Right cardiac atrium (tissue), 5 donors: ENCODE results near the gene TGFB2. TPM values are rescaled to one million over a fixed set of nuclear protein-coding genes. Genes with fewer than 3 reads are reported as not detected.

Experiments
- ATAC-seq, 2 donors: fragments of 200-7000 bp; cut with Tn5 transposase; one replicate each; pipeline versions ENCODE4 v1.8.0 to v1.9.1; 2020; ENCODE audit warnings: moderate library complexity in 2 of 2, mild to moderate bottlenecking in 1 of 2
- DNase-seq, 3 donors: peaks; one replicate each; pipeline ENCODE4 v3.0.0-alpha.2; 2020
- H3K27ac ChIP-seq: one replicate; pipeline ENCODE4 v1.5.1; 2013; ENCODE audit warnings: mild to moderate bottlenecking, low read length, control low read depth, moderate library complexity
- H3K27me3 ChIP-seq: one replicate; pipeline ENCODE4 v1.6.1; 2013; ENCODE audit not compliant: control insufficient read depth, insufficient read depth
- H3K4me1 ChIP-seq: one replicate; pipeline ENCODE4 v1.6.1; 2013; ENCODE audit warnings: low read length; ENCODE audit not compliant: control insufficient read depth, insufficient read depth
- H3K4me3 ChIP-seq: one replicate; pipeline ENCODE4 v1.5.1; 2013; ENCODE audit warnings: low read length, control low read depth
- H3K9me3 ChIP-seq: one replicate; pipeline ENCODE4 v1.6.1; 2013; ENCODE audit warnings: low read length; ENCODE audit not compliant: control insufficient read depth
- WGBS: extraction: QIAGEN DNeasy Blood & Tissue Kit; methylation state at CpG from one replicate; pipeline ENCODE4 v1.1.7; 2013; 5-methylcytosine and 5-hydroxymethylcytosine counted together
- intact Hi-C, 4 donors: fragments of 100-400 bp; cut with DNase I; formaldehyde crosslinking; loops; one replicate each; pipeline versions ENCODE4 v1.11.0 to v1.14.0; 2022 to 2023
- polyA plus RNA-seq: library from polyadenylated mRNA; stranded (reverse); fragments of 200-250 nt; gene quantifications from one replicate; pipeline ENCODE4 v1.2.3, GENCODE V29; 2013
- total RNA-seq, 4 donors: library from RNA; stranded (reverse); fragmentation: NEBNext Ultra II Directional; extraction: Animal tissue kit (Norgen Biotek cat#: 25700); gene quantifications; one replicate each; pipeline ENCODE4 v1.2.1, GENCODE V29; 2021
- donor health status: healthy with polysubstance abuse.
- donor health status: DM: no; HTN: yes; CAD: no.
- donor health status: DM: no; HTN: no; CAD: no.
- donor health status: DM: no; HTN: yes; CAD: no; lungs with severe emphysema.
- donor health status: DM: yes; HTN: yes; CAD: no.

The TGFB2 gene
- total and polyA plus RNA-seq, 5 donors, result 0.88 to 4.6 (median 3.6) TPM

- ATAC-seq (no peak), DNase-seq (no peak)
- Histone ChIP-seq H3K4me1 (peaks cover 2% of the 10 kb centered on the region), H3K9me3 (no peaks in the 10 kb centered on the region), H3K27me3 (no peaks in the 10 kb centered on the region), H3K27ac (no peak overlapping the region), H3K4me3 (peak overlapping the region; percentile 5)
- intact Hi-C loops, result loop anchor here in 2 of 4 donors (10.0 kb wide), 1 partner anchor 715 kb away; no protein-coding TSS in a partner anchor
- WGBS, result 57% methylated on average over 5 of the region's 5 CpGs
These were observed 4.4 kb downstream of the TGFB2 start for GRCh38 chr1:218349348-218350034.

DNA sequence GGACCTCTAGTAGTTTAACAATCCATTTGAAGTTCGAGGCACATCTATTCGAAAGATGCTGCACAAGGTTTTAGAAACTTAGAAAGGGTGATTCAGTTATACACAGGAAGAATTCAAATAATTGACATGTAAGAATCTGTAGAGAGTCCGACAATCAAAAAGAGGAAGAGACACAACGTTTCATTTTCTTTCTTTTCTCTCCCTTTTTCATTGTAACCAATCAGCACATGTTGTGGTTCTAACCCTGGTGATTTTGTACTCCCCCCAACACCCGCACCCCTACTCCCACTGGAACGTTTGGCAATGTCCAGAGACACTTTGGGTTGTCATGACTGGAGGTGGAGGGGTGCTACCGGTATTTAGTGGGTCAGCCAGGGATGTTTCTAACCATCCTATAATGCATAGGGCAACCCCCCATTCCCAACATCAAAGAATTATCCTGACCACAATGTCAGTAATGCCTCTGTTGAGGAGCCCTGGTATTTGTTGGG, 4.9 kb downstream of the TGFB2 start:
- no peaks in the 10 kb centered on the region for H3K9me3 ChIP-seq
- DNase-seq, result no peak
- intact Hi-C loops, result no loop called here
- no peaks in the 10 kb centered on the region for H3K27me3 ChIP-seq
- WGBS, result 39% methylated on average over 7 of the region's 7 CpGs
- no peak overlapping the region for H3K27ac ChIP-seq
- ATAC-seq, result no peak
- H3K4me3 ChIP-seq, result no peak overlapping the region
- peaks cover 2% of the 10 kb centered on the region for H3K4me1 ChIP-seq

DNA sequence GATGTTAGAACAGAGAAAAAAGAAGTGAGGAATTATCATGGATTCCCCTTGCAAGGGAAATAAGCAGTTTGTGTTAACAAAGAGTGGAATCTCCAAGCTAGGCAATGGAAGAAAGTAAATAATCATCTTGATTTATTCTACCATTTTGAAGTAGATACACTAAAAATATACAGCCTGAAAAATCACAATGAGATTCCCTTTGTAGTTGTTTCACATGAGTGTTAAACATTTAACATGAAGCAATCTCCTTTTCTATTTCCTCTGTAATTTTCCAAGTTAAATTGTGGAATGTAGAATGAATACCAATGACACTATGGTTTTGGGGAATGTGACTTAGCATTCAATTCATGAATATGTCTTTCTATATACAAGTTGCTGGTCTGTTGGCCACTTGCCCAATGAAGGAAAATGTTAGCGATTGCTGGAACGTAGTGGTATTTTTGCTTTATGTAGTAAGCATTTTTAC, 5.7 kb downstream of the TGFB2 start:
- Histone ChIP-seq H3K4me1 (peaks cover 2% of the 10 kb centered on the region), H3K9me3 (no peaks in the 10 kb centered on the region), H3K27ac (no peak overlapping the region), H3K27me3 (no peaks in the 10 kb centered on the region), H3K4me3 (peak overlapping the region; percentile 40)
- 30% methylated on average over 2 of the region's 2 CpGs for WGBS
- DNase-seq, result no peak
- intact Hi-C loops, result no loop called here
- no peak for ATAC-seq

DNA sequence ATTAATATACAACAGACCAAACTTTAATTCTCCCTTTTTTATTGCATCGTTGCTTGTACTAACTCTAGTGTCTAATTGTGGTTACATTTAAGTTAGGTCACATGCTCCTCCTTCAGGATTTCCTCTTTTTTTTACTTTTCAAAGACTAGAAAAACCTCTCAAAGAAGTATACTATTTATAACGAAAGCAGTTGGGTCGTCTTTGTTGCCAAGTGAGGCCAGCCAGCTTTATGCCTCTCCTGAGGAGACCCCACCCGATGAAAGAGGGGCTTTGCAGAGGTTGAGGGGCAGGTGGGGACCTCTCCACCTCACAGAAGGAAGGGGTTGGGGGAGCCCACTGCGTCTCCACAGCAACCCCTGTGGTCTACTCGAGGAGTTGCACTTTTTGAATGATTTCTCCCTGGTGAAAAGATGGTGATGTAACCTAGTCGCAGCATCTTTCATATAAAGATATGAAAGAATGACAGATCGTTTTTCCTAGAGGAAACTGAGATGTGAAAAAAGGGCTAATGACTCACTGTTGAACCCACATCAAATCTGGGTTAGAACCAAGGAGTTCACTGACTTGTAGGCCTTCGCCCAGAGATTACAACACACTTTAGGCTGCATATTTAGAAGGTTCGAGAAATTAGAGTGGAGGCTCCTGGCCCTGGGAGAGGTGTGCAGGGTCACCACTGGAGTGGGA, 6.4 kb downstream of the TGFB2 start:
- Histone ChIP-seq H3K4me3 (peak overlapping the region; percentile 40), H3K27ac (peak overlapping the region; percentile 12), H3K4me1 (peaks cover 2% of the 10 kb centered on the region), H3K27me3 (no peaks in the 10 kb centered on the region), H3K9me3 (no peaks in the 10 kb centered on the region)
- WGBS, result 30% methylated on average over 10 of the region's 10 CpGs
- DNase-seq, result peak; percentile 33 to 74 (median 55)
- ATAC-seq, result peak; percentile 59 to 68
- intact Hi-C loops, result no loop called here

DNA sequence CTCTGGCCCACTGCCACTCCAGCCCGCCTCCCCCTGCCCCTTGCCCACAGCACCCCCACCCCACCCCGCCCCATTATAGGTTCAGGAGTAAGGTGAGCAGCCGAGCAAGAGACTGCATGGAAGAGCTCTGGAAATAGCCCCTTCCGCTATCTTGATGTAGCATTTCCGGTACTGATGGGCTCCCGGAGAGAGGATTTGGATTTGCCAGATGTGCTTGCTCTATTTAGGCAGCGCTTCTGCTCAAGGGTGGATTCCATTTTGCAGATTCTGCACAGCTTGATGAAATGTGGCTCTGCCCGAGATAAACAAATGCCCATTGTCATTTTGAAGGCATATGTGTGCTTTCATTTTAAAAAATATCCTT, 6.9 kb downstream of the TGFB2 start:
- no peaks in the 10 kb centered on the region for H3K27me3 ChIP-seq
- H3K4me1 ChIP-seq, result peaks cover 2% of the 10 kb centered on the region
- H3K9me3 ChIP-seq, result no peaks in the 10 kb centered on the region
- WGBS, result 76% methylated on average over 8 of the region's 8 CpGs
- H3K27ac ChIP-seq, result no peak overlapping the region
- no peak for ATAC-seq
- no peak overlapping the region for H3K4me3 ChIP-seq
- intact Hi-C loops, result no loop called here
- DNase-seq, result no peak

- Histone ChIP-seq H3K4me1 (peaks cover 2% of the 10 kb centered on the region), H3K9me3 (no peaks in the 10 kb centered on the region), H3K4me3 (no peak overlapping the region), H3K27ac (no peak overlapping the region), H3K27me3 (no peaks in the 10 kb centered on the region)
- ATAC-seq, result no peak
- intact Hi-C loops, result no loop called here
- 99% methylated on average over 4 of the region's 4 CpGs for WGBS
- no peak for DNase-seq
These were observed 8.5 kb downstream of the TGFB2 start for GRCh38 chr1:218353656-218354055.

GRCh38 chr1:218355278-218355677, 10.1 kb downstream of the TGFB2 start:
- Histone ChIP-seq H3K27ac (no peak overlapping the region), H3K9me3 (no peaks in the 10 kb centered on the region), H3K4me1 (peaks cover 2% of the 10 kb centered on the region), H3K27me3 (no peaks in the 10 kb centered on the region), H3K4me3 (no peak overlapping the region)
- no peak for ATAC-seq
- no peak for DNase-seq
- intact Hi-C loops, result no loop called here
- WGBS, result 84% methylated on average over 4 of the region's 4 CpGs

DNA sequence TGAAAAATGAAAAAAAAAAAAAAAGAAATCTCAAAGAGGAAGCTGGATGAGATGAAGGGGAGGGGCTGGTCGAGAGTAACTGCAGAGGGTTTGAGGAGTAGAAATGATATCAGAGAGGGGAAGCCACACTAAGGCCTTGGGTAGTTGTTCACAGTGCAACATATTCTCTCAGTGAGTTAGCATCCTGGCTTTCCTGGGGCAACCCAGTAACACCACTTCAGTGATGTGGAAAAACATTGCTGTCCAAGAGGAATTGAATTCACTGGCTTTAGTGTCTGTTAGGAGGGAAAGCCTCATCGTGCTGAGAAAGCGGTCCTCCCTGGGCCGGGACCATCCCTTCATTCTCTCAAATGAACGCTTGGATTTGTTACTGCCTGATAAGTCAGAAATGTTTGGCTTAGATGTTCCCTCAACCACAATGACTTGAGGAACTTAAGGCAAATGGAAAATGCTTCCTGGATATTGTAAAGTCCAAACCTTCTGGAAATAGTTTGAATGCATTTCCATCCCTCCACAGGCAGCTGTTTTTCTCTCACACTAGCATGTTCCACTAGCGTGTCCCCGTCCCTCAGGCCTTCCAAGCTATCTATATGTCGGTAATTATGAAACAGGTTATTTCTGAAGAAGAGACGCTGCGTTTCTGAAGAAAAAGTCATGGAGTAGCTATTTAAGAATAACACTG, 12.2 kb downstream of the TGFB2 start:
- no peak for DNase-seq
- peak; percentile 56 to 59 for ATAC-seq
- intact Hi-C loops, result no loop called here
- Histone ChIP-seq H3K27me3 (no peaks in the 10 kb centered on the region), H3K4me1 (no peaks in the 10 kb centered on the region), H3K4me3 (no peak overlapping the region), H3K27ac (peak overlapping the region; percentile 48), H3K9me3 (no peaks in the 10 kb centered on the region)
- WGBS, result 59% methylated on average over 10 of the region's 10 CpGs

GRCh38 chr1:218357893-218358232, 12.7 kb downstream of the TGFB2 start:
- H3K4me1 ChIP-seq, result no peaks in the 10 kb centered on the region
- no peak for ATAC-seq
- H3K4me3 ChIP-seq, result no peak overlapping the region
- intact Hi-C loops, result no loop called here
- no peak overlapping the region for H3K27ac ChIP-seq
- no peaks in the 10 kb centered on the region for H3K27me3 ChIP-seq
- DNase-seq, result no peak
- 55% methylated on average over 3 of the region's 3 CpGs for WGBS
- H3K9me3 ChIP-seq, result no peaks in the 10 kb centered on the region

DNA sequence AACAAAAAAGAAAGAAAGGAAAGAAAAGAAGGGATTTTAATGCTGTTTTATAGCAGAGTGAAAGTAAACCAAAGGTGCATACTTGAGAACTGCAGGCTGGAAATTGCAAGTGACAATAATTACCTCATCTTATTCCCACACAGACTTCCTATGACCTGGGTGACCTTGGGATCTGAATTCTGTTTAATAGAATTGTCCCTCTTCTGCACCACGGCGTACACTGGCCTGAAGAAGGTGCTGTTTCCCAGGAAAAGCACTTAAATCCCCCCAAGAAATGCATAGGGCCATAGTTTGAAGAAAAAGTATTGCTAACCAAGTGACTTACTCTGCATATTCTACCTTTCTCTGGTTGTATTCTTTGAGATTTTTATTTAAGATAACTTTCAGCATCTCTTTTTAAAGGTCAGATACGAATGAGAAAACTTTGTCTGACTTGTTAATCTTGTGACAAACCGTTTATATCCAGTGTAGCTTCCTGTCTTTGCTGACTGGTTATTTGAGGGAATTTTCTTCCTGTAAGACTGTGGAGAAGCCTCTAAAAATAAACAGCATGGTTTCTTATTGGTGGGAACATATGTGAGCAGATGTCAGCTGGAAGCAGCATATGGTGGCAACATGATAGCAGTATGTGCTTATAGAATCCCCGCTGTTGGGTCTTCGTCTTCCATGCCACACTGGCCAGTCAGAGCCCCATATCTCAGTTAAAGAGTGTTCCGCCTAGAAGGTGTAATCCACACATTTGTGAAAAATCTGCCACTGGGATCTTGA, 16.3 kb downstream of the TGFB2 start:
- intact Hi-C loops, result loop anchor here in 2 of 4 donors (10.0 kb wide), 2 partner anchors 83 to 153 kb away; no protein-coding TSS in a partner anchor
- H3K9me3 ChIP-seq, result no peaks in the 10 kb centered on the region
- H3K4me3 ChIP-seq, result no peak overlapping the region
- peaks cover 2% of the 10 kb centered on the region for H3K4me1 ChIP-seq
- DNase-seq (no peak), ATAC-seq (peak in 1 of 2 donors; percentile 70)
- WGBS, result 61% methylated on average over 7 of the region's 7 CpGs
- no peak overlapping the region for H3K27ac ChIP-seq
- no peaks in the 10 kb centered on the region for H3K27me3 ChIP-seq
